Hippocampal formation (tissue), 2 donors: ENCODE results near the gene HRCT1.
"Not testable (repeated sequence)": the region's sequence is repeated elsewhere in the genome, so short reads cannot be mapped to it uniquely, and the experiment has no call there.

ENCODE experiments used
- DNase-seq, 2 donors: peaks; one replicate each; lab custom pipeline; 2025; lab: John Stamatoyannopoulos, UW

The HRCT1 gene

DNA sequence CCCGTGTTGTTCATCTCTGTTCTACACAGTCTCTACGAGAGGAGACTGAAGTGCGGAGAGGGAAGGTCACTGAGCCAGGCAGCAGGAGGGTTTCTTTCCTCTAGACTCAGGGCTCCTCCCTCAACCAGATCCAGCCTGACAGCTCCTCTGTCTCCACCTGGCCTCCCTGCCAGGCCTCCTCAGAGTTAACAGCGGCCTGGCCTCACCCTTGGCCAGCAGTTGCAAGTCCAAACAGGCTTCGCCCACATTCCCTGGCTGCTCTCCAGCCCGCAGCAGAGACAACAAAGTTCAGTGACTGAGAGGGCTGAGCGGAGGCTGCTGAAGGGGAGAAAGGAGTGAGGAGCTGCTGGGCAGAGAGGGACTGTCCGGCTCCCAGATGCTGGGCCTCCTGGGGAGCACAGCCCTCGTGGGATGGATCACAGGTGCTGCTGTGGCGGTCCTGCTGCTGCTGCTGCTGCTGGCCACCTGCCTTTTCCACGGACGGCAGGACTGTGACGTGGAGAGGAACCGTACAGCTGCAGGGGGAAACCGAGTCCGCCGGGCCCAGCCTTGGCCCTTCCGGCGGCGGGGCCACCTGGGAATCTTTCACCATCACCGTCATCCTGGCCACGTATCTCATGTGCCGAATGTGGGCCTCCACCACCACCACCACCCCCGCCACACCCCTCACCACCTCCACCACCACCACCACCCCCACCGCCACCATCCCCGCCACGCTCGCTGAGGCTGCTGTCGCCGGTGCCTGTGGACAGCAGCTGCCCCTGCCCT is at the start of gene HRCT1:
Gene HRCT1 (plus strand): TSS at position 291 of the 768 bp plus-strand sequence. CDS start 86 bp downstream, at position 377.
- DNase-seq: no peak

- no peak for DNase-seq
Measured at GRCh38 chr9:35856206-35856605, 49.8 kb upstream of the HRCT1 start.

DNA sequence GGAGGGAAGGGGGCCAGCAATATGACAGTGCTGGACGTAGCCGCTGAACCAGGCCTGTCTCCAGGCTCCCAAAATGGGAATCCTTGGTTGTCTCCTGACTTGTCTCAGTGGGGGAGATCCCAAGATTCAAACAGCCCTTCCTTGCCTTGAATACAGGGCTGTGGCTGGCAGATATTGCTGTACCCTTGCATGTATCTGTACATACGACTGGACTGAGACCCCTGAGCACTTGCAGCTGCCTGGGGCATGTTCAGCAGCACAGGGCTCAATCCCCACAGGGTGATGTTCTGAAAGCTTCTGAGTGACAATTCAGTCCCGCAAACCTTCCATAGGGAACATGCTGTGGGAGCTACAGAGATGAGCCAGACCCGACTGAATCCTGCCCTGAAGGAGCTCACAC is 49.1 kb upstream of the HRCT1 start:
- no peak for DNase-seq

DNA sequence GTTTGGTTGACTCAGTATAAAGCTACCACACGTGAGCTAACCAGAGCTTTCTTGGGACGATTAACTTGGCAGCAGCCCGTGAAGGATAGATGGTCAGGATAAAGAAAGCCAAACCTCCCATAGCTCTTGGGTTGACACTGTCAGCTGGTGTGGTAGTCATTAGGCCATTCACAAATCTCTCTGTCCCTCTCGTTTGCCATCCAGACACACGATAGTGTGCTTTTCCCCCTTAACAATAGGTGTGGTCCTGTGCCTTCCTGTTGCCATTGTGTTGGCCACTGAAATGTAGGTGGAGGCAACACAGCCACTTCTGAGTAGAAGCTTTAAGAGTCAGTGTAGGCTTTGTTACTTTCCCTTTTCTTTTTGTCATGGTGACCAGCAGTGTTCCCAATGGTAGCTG is 47.5 kb upstream of the HRCT1 start:
- no peak for DNase-seq

DNA sequence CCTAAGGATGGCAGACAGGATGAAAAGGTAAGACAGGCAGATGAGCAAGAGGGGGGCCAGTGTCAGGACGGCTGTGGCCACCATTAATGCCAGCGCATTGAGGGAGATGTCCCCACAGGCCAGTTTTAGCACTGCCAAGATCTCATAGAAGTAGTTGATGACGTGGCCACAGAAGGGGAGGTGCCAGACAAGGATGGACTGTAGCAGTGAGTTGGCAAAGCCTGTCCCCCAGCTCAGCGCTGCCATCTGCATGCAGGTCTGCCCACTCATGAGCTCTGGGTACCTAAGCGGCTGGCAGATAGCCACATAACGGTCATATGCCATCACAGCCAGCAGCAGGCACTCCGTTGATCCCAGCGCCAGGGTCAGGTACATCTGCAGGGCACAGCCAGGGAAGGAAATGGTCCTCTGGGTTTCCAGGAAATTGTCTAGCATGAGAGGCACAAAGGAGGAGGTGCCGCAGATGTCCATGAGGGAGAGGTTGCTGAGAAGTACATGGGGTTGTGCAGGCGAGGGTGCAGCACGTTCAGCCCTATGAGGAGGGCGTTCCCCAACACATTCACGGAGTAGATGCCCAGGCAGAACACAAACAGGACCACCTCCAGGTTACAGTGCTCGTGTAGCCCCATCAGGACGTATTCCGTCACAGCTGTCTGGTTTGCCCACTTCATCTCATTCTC is 46.6 kb upstream of the HRCT1 start:
- no peak for DNase-seq

- no peak for DNase-seq
Measured at GRCh38 chr9:35859990-35860339, 46.0 kb upstream of the HRCT1 start.

DNA sequence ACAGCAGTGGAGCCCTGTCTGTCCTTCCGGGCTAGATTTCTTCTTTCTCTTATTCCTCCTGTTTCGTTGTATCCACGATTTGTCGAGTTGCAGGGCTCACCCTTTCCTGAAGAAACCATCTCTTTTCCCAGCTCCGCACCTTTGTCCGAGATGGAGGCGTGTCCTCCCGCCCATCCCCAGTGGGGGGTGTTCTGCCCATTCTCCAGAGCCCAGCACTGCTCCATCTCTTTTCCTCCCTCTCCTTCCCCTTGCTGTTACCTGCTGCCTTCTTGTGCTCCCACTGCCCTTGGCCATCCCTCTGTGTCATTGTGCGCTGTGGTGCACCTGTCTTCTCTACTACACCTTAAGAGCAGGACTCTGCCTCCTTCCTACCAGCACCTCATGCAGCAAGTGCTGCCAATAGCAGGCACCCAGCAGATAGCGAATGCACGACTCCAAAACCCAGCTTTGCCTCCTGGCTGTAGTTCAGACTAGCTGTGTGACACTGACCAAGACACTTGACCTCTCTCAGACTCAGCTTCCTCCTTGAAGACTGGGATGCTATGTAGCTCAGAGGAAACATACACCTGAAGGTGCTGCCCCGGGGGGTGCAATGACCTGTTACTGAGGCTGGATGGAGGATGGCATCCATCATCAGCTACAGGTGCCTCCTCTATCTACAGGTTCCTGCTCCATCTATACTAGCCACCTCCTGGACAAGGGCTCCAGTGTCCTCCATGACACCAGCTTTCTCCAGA is 44.7 kb upstream of the HRCT1 start:
- DNase-seq: no peak

- DNase-seq: no peak
Measured at GRCh38 chr9:35862328-35862727, 43.7 kb upstream of the HRCT1 start.

- DNase-seq: no peak
Measured at GRCh38 chr9:35863583-35863982, 42.4 kb upstream of the HRCT1 start.

- DNase-seq: no peak
Measured at GRCh38 chr9:35864695-35865255, 41.2 kb upstream of the HRCT1 start.

- DNase-seq: no peak
Measured at GRCh38 chr9:35867538-35867937, 38.5 kb upstream of the HRCT1 start.

GRCh38 chr9:35868933-35869332 is 37.1 kb upstream of the HRCT1 start:
- DNase-seq: no peak

DNA sequence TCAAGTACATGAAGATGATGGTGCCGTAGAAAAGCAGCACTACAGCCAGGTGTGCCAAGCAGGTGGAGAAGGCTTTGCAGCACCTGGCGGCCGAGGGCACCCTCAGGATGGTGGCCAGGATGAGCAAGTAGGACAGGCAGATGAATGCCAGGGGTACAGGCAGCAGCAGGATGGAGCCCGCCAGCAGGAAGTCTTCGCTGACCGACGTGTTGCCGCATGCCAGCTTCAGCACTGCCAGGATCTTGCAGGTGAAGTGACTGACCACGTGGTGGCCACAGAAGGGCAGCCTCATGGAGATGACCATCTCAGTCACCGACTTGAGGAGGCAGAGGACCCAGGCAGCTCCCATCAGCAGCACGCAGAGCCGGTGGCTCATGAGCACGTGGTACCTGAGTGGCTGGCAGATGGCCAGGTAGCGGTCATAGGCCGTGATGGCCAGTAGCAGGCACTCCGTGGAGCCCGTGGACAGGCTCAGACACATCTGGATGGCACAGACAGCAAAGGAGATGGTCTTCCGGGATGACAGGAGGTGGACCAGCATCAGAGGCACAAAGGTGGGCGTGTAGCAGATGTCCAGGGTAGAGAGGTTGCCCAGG is 36.3 kb upstream of the HRCT1 start:
- DNase-seq: no peak

DNA sequence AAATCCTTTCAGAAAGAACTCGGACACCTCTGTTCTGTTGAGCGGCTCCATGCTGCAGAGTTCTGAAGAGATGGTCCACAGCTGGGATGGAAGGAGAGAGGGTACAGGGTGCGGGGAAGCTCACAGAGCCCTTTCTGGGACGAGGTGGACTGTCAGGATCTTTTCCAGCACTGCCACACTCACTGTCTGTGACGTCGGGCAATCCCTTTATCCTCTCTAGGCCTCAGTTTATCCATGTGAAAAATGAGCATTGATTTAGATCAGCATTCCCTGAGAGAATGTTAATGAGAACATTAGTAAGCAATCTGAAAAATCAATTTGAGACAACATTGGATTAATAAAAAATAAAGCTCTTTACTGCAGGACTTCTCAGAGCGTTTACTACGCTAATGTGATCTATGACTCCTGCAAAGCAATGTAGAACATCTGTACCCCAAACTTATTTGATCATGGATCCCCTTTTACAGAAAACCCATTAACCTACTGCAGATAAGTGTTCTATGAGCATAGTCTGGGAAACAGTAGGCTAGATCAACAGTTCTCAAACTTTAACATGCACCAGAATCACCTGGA is 35.6 kb upstream of the HRCT1 start, which contains the start of gene OR13J1:
Gene OR13J1 (minus strand): TSS at position 51 of the 573 bp plus-strand sequence. CDS start 0 bp downstream, at position 51.
- DNase-seq: no peak

DNA sequence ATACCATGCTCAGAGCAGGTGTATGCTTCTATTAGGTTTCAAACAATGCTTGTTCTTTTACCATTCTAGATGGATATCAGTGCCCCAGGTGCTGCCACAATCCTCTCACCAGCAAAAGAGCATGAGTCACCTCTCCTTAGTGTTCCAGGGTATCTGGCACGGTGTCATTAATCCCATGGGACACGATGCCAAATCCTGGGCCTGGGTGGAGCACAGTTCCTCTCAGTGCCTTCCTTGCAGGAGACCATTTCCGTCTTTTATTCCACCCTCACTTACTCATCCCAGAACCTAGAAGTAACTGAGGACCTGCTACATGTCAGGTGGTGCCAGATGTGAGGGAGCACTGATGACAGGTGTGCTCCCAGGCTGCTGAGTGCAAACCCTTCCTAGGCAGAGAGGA is 34.5 kb upstream of the HRCT1 start:
- DNase-seq: no peak

- DNase-seq: no peak
Measured at GRCh38 chr9:35872505-35872904, 33.5 kb upstream of the HRCT1 start.

- DNase-seq: peak; percentile 56 to 71
Measured at GRCh38 chr9:35882263-35882848, 23.6 kb upstream of the HRCT1 start.

DNA sequence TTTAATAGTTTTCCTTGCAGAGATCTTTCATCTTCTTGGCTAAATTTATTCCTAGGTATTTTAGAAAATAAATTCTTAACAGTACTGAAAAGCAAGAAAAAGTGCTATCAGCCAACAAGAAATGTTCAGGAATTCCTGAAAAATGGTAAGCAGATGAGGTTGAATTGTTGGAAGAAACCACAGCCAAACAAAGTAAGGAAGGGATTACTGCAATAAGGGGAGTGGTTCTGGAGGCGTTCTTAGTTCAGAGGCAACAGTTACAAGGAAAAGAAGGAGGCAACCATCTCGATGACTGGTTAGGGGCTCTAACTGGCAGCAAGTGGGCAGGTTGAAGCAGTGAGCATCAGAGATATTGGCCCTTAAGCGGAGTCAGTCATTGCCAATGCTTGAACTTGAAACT is 23.0 kb upstream of the HRCT1 start:
- no peak for DNase-seq

GRCh38 chr9:35884908-35885307 is 21.1 kb upstream of the HRCT1 start:
- DNase-seq: not testable (repeated sequence)

- no peak for DNase-seq
Measured at GRCh38 chr9:35891646-35892045, 14.4 kb upstream of the HRCT1 start.

DNA sequence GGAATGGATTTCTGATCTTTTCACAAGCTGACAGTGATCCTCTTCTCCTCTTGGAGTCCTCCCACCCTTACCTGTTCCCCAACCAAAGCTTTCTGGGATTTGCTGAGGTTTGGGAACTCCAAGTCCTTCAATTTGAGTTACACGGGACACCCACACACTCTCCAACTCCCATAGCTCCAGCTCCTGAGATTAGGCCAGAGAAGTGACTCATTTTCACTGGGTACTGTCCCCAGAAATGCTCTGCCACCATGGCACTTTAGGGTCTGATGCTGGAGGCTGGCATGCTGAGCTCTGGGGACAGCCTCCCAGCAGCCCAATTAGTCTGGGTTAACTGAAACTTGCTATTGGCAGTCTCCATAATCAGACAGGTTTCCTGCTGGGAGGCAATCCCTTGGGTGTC is 14.0 kb upstream of the HRCT1 start:
- no peak for DNase-seq
